CD4-positive, alpha-beta T cell treated with Interleukin-2 at 100 ng/mL for 4 hours (primary cell): Measurements from ENCODE around the gene OPN5.

ENCODE experiments used
- DNase-seq: peaks from one replicate; pipeline ENCODE4 v3.0.0-alpha.2; 2020; ENCODE audit warnings: low spot score

The OPN5 gene

GRCh38 chr6:47789553-47789952 is 7.7 kb downstream of the OPN5 start:
- no peak for DNase-seq

GRCh38 chr6:47792216-47792733 is 10.4 kb downstream of the OPN5 start:
- no peak for DNase-seq

- no peak for DNase-seq
Measured at GRCh38 chr6:47794577-47795135, 12.8 kb downstream of the OPN5 start.

- no peak for DNase-seq
Measured at GRCh38 chr6:47801984-47802383, 20.2 kb downstream of the OPN5 start.

GRCh38 chr6:47804821-47805220 is 23.0 kb downstream of the OPN5 start:
- no peak for DNase-seq

GRCh38 chr6:47809873-47810272 is 28.0 kb downstream of the OPN5 start:
- DNase-seq: no peak

- no peak for DNase-seq
Measured at GRCh38 chr6:47810885-47811284, 29.1 kb downstream of the OPN5 start.

GRCh38 chr6:47811443-47811842 is 29.6 kb downstream of the OPN5 start:
- DNase-seq: no peak

GRCh38 chr6:47817749-47818148 is 35.9 kb downstream of the OPN5 start:
- DNase-seq: no peak

GRCh38 chr6:47819461-47819860 is 37.6 kb downstream of the OPN5 start:
- no peak for DNase-seq

GRCh38 chr6:47822856-47823554 is 41.2 kb downstream of the OPN5 start:
- DNase-seq: no peak

GRCh38 chr6:47832386-47833100 is 50.7 kb downstream of the OPN5 start:
- no peak for DNase-seq

GRCh38 chr6:47834196-47834595 is 52.4 kb downstream of the OPN5 start:
- DNase-seq: no peak

GRCh38 chr6:47836046-47836445 is 54.2 kb downstream of the OPN5 start:
- no peak for DNase-seq

GRCh38 chr6:47836639-47837038 is 54.8 kb downstream of the OPN5 start:
- no peak for DNase-seq

- no peak for DNase-seq
Measured at GRCh38 chr6:47839645-47840044, 57.8 kb downstream of the OPN5 start.

- DNase-seq: no peak
Measured at GRCh38 chr6:47844881-47845280, 63.0 kb downstream of the OPN5 start.

- no peak for DNase-seq
Measured at GRCh38 chr6:47846752-47847151, 64.9 kb downstream of the OPN5 start.

- no peak for DNase-seq
Measured at GRCh38 chr6:47851091-47851490, 69.3 kb downstream of the OPN5 start.

- DNase-seq: no peak
Measured at GRCh38 chr6:47852727-47853126, 70.9 kb downstream of the OPN5 start.

- DNase-seq: no peak
Measured at GRCh38 chr6:47853766-47854165, 71.9 kb downstream of the OPN5 start.

- DNase-seq: no peak
Measured at GRCh38 chr6:47854971-47855370, 73.1 kb downstream of the OPN5 start.

GRCh38 chr6:47859175-47859574 is 77.3 kb downstream of the OPN5 start:
- no peak for DNase-seq
